ENCODE data around the gene SIGLECL1. TPM values are rescaled to one million over a fixed set of nuclear protein-coding genes. Genes with fewer than 3 reads are reported as not detected.
A peak's percentile ranks its signal among the peaks of the same experiment; 100 is the strongest.
"Not testable (repeated sequence)": the region's sequence is repeated elsewhere in the genome, so short reads cannot be mapped to it uniquely, and the experiment has no call there.

Gene SIGLECL1
- not detected for total RNA-seq

DNA sequence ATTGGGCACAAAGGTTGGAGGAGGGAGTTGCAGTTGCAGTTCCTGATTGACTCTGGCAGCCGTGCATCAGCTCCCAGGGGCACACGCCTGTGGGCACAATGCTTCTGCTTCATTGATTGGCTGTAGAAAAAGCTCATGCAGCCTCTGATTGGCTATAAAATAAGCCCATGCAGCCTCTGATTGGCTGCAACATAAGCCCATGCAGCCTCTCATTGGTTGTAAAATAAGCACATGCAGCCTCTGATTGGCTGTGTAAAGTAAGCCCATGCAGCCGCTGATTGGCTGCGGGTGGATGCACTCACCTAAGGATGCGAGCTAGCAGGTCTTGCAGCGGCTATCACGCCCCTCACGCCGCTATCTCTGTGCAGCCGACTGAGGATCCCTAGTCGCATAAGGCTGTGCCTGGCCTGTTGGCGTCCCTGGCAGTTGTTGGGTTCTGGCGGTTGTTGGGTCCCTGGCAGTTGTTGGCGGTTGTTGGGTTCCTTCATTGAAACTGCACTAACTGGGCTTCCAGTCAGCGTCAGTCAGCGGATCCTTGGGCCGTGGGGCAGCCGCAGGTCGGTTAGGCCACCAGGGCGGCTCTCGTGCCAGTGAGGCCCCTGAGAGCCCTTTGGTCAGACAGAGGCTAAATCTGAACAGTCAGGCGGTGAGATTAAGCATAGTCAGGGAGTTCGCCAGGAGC, at the start of gene SIGLECL1:
SIGLECL1 (plus strand) TSS at position 295 of the 682 bp plus-strand sequence. CDS start 12,993 bp downstream, outside the sequence.
- Mint-ChIP-seq H3K4me3 (no peak within 1 kb of the TSS), H3K27me3 (ENCODE audit: low read depth) (peaks cover 8% of the 10 kb centered on the region), H3K36me3 (ENCODE audit: insufficient read depth) (no peaks in the 10 kb centered on the region), H3K9me3 (no peaks in the 10 kb centered on the region), H3K4me1 (ENCODE audit: low read depth) (no peaks in the 10 kb centered on the region)
- ATAC-seq (no peak), DNase-seq (no peak)

DNA sequence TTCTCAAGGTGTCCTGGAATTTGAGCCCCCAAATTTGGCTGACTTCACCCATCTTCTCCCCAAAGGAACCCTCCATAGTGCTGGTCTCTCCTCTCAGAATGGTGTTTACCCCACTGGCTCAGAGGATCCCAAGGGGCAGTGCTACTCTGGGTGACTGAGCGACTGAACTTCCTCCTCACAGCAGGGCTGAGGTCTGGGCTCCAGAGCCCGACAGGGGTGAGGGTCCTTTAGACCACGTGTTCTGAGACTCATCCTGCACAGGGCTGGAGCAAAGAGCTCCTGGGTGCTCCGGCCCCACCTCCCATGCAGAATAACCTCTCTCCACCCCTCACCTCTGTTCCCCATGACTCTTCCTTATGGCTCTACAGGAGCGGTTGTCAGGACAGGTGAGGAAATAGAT, 49.2 kb upstream of the SIGLECL1 start:
- DNase-seq: no peak

DNA sequence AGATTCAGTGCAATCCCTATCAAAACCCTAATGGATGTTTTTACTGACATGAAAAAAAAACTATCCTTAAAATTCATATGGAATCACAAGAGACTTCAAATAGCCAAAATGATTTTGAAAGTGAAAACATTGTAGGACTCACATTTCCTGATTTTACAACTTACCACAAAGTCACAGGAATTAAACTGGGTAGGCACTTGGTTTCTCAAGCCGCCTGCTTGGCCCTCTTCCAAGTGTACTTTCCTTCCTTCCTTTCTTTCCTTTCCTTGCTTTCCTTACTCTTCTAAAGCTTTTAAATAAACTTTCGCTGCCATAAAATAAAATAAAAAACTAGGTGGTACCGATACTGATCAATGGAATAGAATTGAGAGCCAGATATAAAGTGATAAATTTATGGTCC, 47.0 kb upstream of the SIGLECL1 start:
- DNase-seq (no peak), ATAC-seq (no peak)
- no peaks in the 10 kb centered on the region for H3K4me1 Mint-ChIP-seq (ENCODE audit: low read depth)
- H3K27me3 Mint-ChIP-seq (ENCODE audit: low read depth): peaks cover 34% of the 10 kb centered on the region
- H3K4me3 Mint-ChIP-seq: no peak overlapping the region
- H3K36me3 Mint-ChIP-seq (ENCODE audit: insufficient read depth): no peaks in the 10 kb centered on the region
- no peaks in the 10 kb centered on the region for H3K9me3 Mint-ChIP-seq

More for the DNA sequence above, 49.2 kb upstream of the SIGLECL1 start:
- Mint-ChIP-seq H3K36me3 (ENCODE audit: insufficient read depth) (no peaks in the 10 kb centered on the region), H3K9me3 (no peaks in the 10 kb centered on the region), H3K27me3 (ENCODE audit: low read depth) (peaks cover 30% of the 10 kb centered on the region), H3K4me1 (ENCODE audit: low read depth) (no peaks in the 10 kb centered on the region), H3K4me3 (no peak overlapping the region)
- ATAC-seq: no peak

DNA sequence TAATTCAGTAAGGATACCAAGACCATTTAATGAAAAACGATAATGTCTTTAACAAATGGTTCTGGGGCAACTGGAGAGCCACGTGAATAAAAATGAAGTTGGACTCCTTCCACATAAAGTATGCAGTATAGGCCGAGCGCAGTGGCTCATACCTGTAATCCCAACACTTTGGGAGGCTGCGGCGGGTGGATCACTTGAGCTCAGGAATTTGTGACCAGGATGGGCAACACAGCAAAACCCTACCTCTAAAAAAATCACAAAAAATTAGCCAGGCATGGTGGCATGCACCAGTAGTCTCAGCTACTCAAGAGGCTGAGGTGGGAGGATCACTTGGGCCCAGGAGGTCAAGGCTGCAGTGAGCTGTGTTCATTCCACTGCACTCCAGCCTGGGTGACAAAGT, 46.6 kb upstream of the SIGLECL1 start:
- Mint-ChIP-seq H3K27me3 (ENCODE audit: low read depth) (peaks cover 33% of the 10 kb centered on the region), H3K9me3 (no peaks in the 10 kb centered on the region), H3K4me3 (no peak overlapping the region), H3K4me1 (ENCODE audit: low read depth) (no peaks in the 10 kb centered on the region), H3K36me3 (ENCODE audit: insufficient read depth) (no peaks in the 10 kb centered on the region)
- DNase-seq: no peak
- ATAC-seq: no peak

DNA sequence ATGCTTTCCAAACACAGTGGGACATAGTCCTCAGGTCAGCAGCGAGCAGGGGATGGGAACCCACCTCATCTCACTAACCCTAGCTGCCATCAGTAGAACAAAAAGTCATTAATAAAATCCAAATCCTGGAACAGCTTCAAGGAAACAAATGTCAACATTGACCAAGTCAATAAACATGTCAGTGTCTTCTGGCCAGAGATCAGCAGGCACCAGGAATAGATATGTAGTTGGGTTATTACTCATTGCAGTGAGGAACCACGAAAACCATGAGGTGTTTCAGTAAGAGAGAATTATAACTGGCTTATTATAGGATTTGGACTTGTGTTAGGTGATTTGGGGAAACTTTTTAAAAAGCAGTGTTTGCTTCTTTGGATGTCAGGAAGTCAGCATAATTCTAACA, 43.1 kb upstream of the SIGLECL1 start:
- no peaks in the 10 kb centered on the region for H3K36me3 Mint-ChIP-seq (ENCODE audit: insufficient read depth)
- H3K9me3 Mint-ChIP-seq: no peaks in the 10 kb centered on the region
- ATAC-seq: no peak
- DNase-seq: no peak
- H3K4me1 Mint-ChIP-seq (ENCODE audit: low read depth): no peaks in the 10 kb centered on the region
- no peak overlapping the region for H3K4me3 Mint-ChIP-seq
- peaks cover 14% of the 10 kb centered on the region for H3K27me3 Mint-ChIP-seq (ENCODE audit: low read depth)

DNA sequence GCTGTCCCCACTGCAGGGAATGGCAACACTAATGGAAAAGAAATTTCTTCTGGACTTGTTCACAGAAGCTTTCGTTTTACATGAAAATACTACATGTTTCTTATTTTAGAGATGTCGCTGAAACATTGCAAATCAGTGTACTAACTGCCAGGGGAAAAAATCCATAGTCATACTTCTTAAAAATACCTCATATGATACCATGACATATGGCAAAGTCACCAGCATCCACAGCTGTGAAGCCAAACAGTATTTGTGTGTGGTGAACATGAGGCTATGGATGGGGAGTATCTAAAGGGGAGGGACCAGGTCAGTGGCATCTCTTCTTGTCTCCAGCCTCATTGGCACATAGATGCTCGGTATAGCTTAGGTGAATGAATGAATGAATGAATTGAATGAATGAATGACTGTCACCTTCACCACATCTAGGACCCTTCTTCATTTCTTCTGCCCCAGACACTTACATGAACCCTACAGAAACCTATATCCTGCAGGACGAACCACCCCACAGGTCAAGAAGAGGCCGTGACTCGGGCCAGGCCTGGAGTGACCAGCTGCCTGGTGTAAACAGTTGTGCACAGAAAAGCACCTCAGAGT, 40.6 kb upstream of the SIGLECL1 start:
- Mint-ChIP-seq H3K4me1 (ENCODE audit: low read depth) (no peaks in the 10 kb centered on the region), H3K36me3 (ENCODE audit: insufficient read depth) (no peaks in the 10 kb centered on the region), H3K9me3 (no peaks in the 10 kb centered on the region), H3K27me3 (ENCODE audit: low read depth) (peaks cover 12% of the 10 kb centered on the region), H3K4me3 (no peak overlapping the region)
- DNase-seq (no peak), ATAC-seq (no peak)

DNA sequence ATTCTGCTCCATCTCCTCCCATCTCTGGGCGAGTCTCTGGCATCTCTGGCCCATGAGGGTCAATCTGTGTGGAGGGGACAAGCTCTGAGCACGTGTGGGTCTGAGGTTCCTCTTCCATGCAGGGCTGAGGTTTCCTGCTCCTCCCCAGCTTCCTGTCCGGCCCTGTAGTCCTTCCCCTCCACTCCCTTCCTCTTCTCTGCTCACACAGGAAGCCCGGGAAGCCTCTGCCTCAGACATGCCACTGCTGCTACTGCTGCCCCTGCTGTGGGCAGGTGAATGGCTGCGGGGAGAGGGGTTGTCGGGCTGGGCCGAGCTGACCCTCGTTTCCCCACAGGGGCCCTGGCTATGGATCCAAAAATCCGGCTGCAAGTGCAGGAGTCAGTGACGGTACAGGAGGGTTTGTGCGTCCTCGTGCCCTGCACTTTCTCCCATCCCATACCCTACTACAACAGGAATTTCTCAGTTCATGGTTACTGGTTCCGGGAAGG, 40.0 kb upstream of the SIGLECL1 start:
- not testable (repeated sequence) for ATAC-seq; H3K4me3 Mint-ChIP-seq; DNase-seq; H3K9me3 Mint-ChIP-seq; H3K36me3 Mint-ChIP-seq (ENCODE audit: insufficient read depth); H3K4me1 Mint-ChIP-seq (ENCODE audit: low read depth)
- peaks cover 12% of the 10 kb centered on the region for H3K27me3 Mint-ChIP-seq (ENCODE audit: low read depth)

DNA sequence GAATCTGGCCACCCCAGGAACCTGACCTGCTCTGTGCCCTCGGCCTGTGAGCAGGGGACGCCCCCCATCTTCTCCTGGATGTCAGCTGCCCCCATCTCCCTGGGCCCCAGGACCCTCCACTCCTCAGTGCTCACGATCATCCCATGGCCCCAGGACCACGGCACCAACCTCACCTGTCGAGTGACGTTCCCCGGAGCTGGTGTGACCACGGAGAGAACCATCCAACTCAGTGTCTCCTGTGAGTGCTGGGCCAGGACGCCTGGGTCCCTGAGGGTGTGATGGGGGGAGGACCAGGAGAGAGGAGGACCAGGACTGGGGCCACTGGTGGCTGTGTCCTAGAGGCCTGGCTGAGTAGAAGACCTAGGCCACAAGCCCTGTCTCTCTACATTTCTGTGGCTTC, 39.0 kb upstream of the SIGLECL1 start:
- H3K36me3 Mint-ChIP-seq (ENCODE audit: insufficient read depth): no peaks in the 10 kb centered on the region
- no peaks in the 10 kb centered on the region for H3K4me1 Mint-ChIP-seq (ENCODE audit: low read depth)
- H3K27me3 Mint-ChIP-seq (ENCODE audit: low read depth): peaks cover 12% of the 10 kb centered on the region
- no peak overlapping the region for H3K4me3 Mint-ChIP-seq
- no peak for ATAC-seq
- no peaks in the 10 kb centered on the region for H3K9me3 Mint-ChIP-seq
- DNase-seq: no peak

DNA sequence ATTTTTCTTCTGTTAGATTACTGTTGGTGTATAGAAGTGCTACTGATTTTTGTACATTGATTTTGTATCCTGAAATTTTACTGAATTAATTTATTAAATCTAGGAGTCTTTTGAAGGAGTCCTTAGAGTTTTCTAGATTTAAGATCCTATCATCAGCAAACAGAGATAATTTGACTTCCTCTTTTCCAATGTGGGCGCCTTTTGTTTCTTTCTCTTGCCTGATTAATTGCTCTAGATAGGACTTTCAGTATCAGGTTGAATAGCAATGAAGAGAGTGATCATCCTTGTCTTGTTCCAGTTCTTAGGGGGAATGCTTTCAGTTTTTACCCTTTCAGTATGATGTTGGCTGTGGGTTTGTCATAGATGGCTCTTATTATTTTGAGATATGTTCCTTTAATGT, 31.6 kb upstream of the SIGLECL1 start:
- H3K27me3 Mint-ChIP-seq (ENCODE audit: low read depth): peaks cover 22% of the 10 kb centered on the region
- ATAC-seq: peak; percentile 18 to 21
- H3K4me3 Mint-ChIP-seq: no peak overlapping the region
- no peaks in the 10 kb centered on the region for H3K36me3 Mint-ChIP-seq (ENCODE audit: insufficient read depth)
- H3K9me3 Mint-ChIP-seq: no peaks in the 10 kb centered on the region
- H3K4me1 Mint-ChIP-seq (ENCODE audit: low read depth): no peaks in the 10 kb centered on the region
- no peak for DNase-seq

DNA sequence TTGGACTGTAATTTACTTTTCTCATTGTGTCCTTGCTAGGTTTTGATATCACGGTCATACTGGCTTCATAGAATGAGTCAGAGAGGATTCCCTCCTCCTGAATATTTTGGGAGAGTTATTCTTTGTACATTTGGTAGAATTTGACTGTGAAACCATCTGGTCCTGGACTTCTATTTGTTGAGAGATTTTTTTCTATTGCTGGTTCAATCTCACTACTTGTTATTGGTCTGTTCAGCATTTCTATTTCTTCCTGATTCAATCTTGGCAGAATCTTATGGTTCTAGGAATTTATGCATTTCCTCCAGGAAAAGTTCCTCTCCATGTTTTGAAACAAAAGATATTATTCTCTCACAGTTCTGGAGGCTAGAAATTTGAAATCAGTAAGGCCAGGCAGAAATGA, 30.9 kb upstream of the SIGLECL1 start:
- Mint-ChIP-seq H3K4me3 (no peak overlapping the region), H3K36me3 (ENCODE audit: insufficient read depth) (no peaks in the 10 kb centered on the region), H3K27me3 (ENCODE audit: low read depth) (peaks cover 23% of the 10 kb centered on the region), H3K4me1 (ENCODE audit: low read depth) (no peaks in the 10 kb centered on the region), H3K9me3 (no peaks in the 10 kb centered on the region)
- ATAC-seq: no peak
- DNase-seq: no peak

DNA sequence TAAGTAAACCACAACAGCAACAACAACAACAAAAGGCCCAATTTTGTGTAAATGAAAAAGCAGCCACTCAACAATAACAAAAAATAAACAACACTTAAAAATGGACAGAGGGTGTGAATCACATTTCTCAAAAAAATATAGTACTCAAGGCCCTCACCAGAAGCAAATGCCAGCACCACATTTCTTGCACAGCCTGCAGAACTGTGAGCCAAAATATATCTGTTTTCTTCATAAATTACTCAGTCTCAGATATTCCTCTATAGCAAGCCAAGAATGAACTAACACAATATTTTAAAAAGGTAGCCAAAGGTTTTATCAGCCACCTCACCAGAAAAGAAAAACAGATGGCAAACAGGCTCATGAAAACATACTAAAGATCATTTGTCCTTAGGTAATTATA, 29.9 kb upstream of the SIGLECL1 start:
- no peaks in the 10 kb centered on the region for H3K4me1 Mint-ChIP-seq (ENCODE audit: low read depth)
- H3K9me3 Mint-ChIP-seq: no peaks in the 10 kb centered on the region
- no peak for ATAC-seq
- no peak for DNase-seq
- no peak overlapping the region for H3K4me3 Mint-ChIP-seq
- H3K36me3 Mint-ChIP-seq (ENCODE audit: insufficient read depth): no peaks in the 10 kb centered on the region
- H3K27me3 Mint-ChIP-seq (ENCODE audit: low read depth): peaks cover 27% of the 10 kb centered on the region

DNA sequence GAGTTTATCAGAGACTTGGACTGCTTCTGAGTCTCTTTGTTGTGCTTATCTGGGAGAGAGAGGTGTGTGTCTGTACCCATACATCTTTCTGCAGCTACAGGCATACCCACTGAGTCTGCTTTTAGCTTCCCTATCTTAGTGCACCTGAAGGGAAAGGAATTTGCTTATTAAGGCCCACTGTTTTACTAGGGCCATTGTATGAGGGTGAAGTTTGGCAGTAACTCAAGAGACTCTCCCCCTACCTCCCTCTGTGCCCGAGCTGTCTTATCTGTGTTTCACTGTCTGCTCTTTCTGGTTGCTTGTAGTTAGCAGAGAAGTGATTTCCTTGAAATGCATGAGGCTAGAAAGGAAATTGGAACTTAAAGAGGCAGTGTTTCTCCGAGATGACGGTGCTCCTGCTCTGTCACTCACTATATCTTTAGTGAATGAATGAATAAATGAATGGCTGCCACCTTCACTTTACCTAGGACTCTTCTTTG, 26.7 kb upstream of the SIGLECL1 start:
- no peaks in the 10 kb centered on the region for H3K36me3 Mint-ChIP-seq (ENCODE audit: insufficient read depth)
- DNase-seq (no peak), ATAC-seq (no peak)
- H3K4me3 Mint-ChIP-seq: no peak overlapping the region
- H3K4me1 Mint-ChIP-seq (ENCODE audit: low read depth): no peaks in the 10 kb centered on the region
- H3K9me3 Mint-ChIP-seq: no peaks in the 10 kb centered on the region
- H3K27me3 Mint-ChIP-seq (ENCODE audit: low read depth): peaks cover 38% of the 10 kb centered on the region

DNA sequence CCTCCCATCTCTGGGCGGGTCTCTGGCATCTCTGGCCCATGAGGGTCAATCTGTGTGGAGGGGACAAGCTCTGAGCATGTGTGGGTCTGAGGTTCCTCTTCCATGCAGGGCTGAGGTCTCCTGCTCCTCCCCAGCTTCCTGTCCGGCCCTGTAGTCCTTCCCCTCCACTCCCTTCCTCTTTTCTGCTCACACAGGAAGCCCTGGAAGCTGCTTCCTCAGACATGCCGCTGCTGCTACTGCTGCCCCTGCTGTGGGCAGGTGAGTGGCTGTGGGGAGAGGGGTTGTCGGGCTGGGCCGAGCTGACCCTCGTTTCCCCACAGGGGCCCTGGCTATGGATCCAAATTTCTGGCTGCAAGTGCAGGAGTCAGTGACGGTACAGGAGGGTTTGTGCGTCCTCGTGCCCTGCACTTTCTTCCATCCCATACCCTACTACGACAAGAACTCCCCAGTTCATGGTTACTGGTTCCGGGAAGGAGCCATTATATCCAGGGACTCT, 25.9 kb upstream of the SIGLECL1 start, which contains the start of gene CD33:
CD33 (plus strand) TSS at position 183 of the 496 bp plus-strand sequence; CDS start at position 222, 39 bp downstream.
- not testable (repeated sequence) for ATAC-seq; H3K36me3 Mint-ChIP-seq (ENCODE audit: insufficient read depth); H3K9me3 Mint-ChIP-seq; DNase-seq; H3K4me3 Mint-ChIP-seq; H3K4me1 Mint-ChIP-seq (ENCODE audit: low read depth)
- peaks cover 37% of the 10 kb centered on the region for H3K27me3 Mint-ChIP-seq (ENCODE audit: low read depth)

DNA sequence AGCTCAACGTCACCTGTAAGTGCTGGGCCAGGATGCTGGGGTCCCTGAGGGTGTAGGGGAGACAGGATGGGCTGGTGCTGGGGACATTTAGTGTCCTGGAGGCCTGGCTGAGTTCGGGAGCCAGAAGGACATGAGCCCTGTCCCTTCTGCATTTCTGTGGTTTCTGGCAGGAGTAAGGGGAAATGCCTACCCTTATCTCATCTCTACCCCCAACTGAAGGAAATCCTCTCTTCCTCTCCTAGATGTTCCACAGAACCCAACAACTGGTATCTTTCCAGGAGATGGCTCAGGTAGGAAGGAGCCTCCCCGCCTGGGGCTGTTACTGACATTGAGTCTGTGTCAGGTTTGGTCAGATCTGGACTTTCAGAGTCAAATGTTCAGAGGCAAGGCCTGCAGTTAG, 24.8 kb upstream of the SIGLECL1 start:
- ATAC-seq (no peak), DNase-seq (no peak)
- Mint-ChIP-seq H3K9me3 (no peaks in the 10 kb centered on the region), H3K27me3 (ENCODE audit: low read depth) (peaks cover 33% of the 10 kb centered on the region), H3K4me3 (no peak overlapping the region), H3K36me3 (ENCODE audit: insufficient read depth) (no peaks in the 10 kb centered on the region), H3K4me1 (ENCODE audit: low read depth) (no peaks in the 10 kb centered on the region)

DNA sequence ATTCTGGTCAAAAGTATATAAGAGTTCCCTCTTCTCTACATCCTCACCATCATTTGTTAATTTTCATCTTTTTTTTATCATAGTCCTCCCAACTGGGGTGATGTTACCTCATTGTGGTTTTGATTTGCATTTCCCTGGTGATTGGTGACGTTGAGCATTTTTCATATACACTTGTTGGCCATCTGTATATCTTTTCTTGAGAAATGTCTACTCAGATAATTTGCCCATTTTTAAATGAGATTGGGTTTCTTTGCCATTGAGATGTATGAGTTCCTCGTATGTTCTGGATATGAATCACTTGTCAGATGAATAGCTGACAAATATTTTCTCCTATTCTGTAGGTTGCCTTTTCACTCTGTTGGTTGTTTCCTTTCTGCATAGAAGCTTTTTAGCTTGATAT, 23.6 kb upstream of the SIGLECL1 start:
- peaks cover 2% of the 10 kb centered on the region for H3K9me3 Mint-ChIP-seq
- no peaks in the 10 kb centered on the region for H3K4me1 Mint-ChIP-seq (ENCODE audit: low read depth)
- ATAC-seq (no peak), DNase-seq (no peak)
- H3K36me3 Mint-ChIP-seq (ENCODE audit: insufficient read depth): no peaks in the 10 kb centered on the region
- peaks cover 36% of the 10 kb centered on the region for H3K27me3 Mint-ChIP-seq (ENCODE audit: low read depth)
- no peak overlapping the region for H3K4me3 Mint-ChIP-seq

All from activated T-cell treated with anti-CD3 and anti-CD28 coated beads, Interleukin-2, amount 50 U/mL, for 4 hours (primary cell).